ENCODE results near the gene NFKB1. TPM values are rescaled to one million over a fixed set of nuclear protein-coding genes. Genes with fewer than 3 reads are reported as not detected.
A peak's percentile ranks its signal among the peaks of the same experiment; 100 is the strongest.

Gene NFKB1
- total and polyA plus RNA-seq, 10 of the 15 experiments (the other 5 are each of a cell fraction or from before 2014, with no cell fraction given): 8.7 to 110 (median 57.3) TPM

DNA sequence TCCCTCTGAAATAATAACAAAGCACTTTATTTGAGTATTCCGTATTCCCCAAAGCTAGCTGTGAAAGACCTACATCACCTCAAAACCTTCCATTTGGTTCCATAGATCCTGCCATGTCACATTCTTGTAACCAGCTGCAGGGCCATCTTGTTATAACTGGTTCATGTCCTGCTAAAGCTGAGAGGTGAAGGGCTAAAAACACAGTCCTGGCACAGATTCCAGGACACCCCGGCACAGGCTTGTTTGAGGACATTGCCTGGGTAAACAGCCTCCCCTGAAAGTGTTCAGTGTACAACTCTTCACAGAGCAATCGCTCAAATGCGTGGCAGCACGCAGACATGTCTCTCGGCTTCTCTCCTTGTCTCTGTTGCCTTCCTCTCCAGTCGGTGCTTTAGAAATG lies 130.5 kb downstream of the NFKB1 start:
- ATAC-seq (no peak), DNase-seq (ENCODE audit: low read depth, low spot score) (no peak), FAIRE-seq (no peak)
- in situ Hi-C loops (cut with MboI): loop anchor here (25.0 kb wide), 1 partner anchor 1156 kb away; no protein-coding TSS in a partner anchor
- BruUV-seq (replicated peaks): TSS peak; percentile 77
- TF ChIP-seq, protein P1, sequence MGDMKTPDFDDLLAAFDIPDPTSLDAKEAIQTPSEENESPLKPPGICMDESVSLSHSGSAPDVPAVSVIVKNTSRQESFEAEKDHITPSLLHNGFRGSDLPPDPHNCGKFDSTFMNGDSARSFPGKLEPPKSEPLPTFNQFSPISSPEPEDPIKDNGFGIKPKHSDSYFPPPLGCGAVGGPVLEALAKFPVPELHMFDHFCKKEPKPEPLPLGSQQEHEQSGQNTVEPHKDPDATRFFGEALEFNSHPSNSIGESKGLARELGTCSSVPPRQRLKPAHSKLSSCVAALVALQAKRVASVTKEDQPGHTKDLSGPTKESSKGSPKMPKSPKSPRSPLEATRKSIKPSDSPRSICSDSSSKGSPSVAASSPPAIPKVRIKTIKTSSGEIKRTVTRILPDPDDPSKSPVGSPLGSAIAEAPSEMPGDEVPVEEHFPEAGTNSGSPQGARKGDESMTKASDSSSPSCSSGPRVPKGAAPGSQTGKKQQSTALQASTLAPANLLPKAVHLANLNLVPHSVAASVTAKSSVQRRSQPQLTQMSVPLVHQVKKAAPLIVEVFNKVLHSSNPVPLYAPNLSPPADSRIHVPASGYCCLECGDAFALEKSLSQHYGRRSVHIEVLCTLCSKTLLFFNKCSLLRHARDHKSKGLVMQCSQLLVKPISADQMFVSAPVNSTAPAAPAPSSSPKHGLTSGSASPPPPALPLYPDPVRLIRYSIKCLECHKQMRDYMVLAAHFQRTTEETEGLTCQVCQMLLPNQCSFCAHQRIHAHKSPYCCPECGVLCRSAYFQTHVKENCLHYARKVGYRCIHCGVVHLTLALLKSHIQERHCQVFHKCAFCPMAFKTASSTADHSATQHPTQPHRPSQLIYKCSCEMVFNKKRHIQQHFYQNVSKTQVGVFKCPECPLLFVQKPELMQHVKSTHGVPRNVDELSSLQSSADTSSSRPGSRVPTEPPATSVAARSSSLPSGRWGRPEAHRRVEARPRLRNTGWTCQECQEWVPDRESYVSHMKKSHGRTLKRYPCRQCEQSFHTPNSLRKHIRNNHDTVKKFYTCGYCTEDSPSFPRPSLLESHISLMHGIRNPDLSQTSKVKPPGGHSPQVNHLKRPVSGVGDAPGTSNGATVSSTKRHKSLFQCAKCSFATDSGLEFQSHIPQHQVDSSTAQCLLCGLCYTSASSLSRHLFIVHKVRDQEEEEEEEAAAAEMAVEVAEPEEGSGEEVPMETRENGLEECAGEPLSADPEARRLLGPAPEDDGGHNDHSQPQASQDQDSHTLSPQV (IDR thresholded peaks at IDR 0.05): no peak
- TF ChIP-seq CREM (IDR thresholded peaks at IDR 0.05; ENCODE audit: low read depth): no peak
- no peak for TF ChIP-seq ZSCAN29 (IDR thresholded peaks at IDR 0.05)
- TF ChIP-seq MEF2A (IDR thresholded peaks at IDR 0.05; ENCODE audit: insufficient read depth, low read depth, low read length): no peak
- no peak for TF ChIP-seq CHD1 (IDR thresholded peaks at IDR 0.05; ENCODE audit: low read depth, low read length)
- TF ChIP-seq POU2F2 (IDR thresholded peaks at IDR 0.05; ENCODE audit: borderline replicate concordance, low read depth, low read length): no peak
- no peak for TF ChIP-seq NFYB (IDR thresholded peaks at IDR 0.05; ENCODE audit: insufficient read depth, low read depth, low read length)
- no peak for TF ChIP-seq SMARCA5 (IDR thresholded peaks at IDR 0.05)
- TF ChIP-seq ESRRA (IDR thresholded peaks at IDR 0.05; ENCODE audit: low read length): no peak
- TF ChIP-seq NRF1 (conservative IDR thresholded peaks at IDR 0.05; ENCODE audit: low read depth, low read length): no peak
- TF ChIP-seq HCFC1 (IDR thresholded peaks at IDR 0.05; ENCODE audit: low read length): no peak
- TF ChIP-seq, protein P2, sequence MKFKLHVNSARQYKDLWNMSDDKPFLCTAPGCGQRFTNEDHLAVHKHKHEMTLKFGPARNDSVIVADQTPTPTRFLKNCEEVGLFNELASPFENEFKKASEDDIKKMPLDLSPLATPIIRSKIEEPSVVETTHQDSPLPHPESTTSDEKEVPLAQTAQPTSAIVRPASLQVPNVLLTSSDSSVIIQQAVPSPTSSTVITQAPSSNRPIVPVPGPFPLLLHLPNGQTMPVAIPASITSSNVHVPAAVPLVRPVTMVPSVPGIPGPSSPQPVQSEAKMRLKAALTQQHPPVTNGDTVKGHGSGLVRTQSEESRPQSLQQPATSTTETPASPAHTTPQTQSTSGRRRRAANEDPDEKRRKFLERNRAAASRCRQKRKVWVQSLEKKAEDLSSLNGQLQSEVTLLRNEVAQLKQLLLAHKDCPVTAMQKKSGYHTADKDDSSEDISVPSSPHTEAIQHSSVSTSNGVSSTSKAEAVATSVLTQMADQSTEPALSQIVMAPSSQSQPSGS (IDR thresholded peaks at IDR 0.05; ENCODE audit: low read length): no peak
- TF ChIP-seq, protein P3, sequence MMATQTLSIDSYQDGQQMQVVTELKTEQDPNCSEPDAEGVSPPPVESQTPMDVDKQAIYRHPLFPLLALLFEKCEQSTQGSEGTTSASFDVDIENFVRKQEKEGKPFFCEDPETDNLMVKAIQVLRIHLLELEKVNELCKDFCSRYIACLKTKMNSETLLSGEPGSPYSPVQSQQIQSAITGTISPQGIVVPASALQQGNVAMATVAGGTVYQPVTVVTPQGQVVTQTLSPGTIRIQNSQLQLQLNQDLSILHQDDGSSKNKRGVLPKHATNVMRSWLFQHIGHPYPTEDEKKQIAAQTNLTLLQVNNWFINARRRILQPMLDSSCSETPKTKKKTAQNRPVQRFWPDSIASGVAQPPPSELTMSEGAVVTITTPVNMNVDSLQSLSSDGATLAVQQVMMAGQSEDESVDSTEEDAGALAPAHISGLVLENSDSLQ (IDR thresholded peaks at IDR 0.05): no peak
- intact Hi-C loops (cut with micrococcal nuclease; ENCODE audit: unreplicated experiment): no loop called here
- no peaks in the 10 kb centered on the region for H4K20me1 ChIP-seq (ENCODE audit: control insufficient read depth, insufficient read depth)
- H3K9ac ChIP-seq (ENCODE audit: control insufficient read depth, insufficient read depth, low read length): no peak overlapping the region
- H3K27ac ChIP-seq (ENCODE audit: control insufficient read depth, insufficient read depth): no peak overlapping the region
- ChIA-PET RAD21 (ENCODE audit: unreplicated experiment) (interaction anchor here (1.3 kb wide), 1 partner anchor 449 kb away, joined by 3 read pairs; no protein-coding TSS in a partner anchor), CTCF (interaction anchor here (0.6 to 2.6 kb wide), 3 partner anchors 7 to 460 kb away, joined by 3 to 12 read pairs (median 4); no protein-coding TSS in a partner anchor), SMC1A (ENCODE audit: uncharacterized antibody, unreplicated experiment) (interaction anchor here (1.2 kb wide), 1 partner anchor 201 kb away, joined by 3 read pairs; no protein-coding TSS in a partner anchor), POLR2A (no interaction called here)
- H3K27me3 ChIP-seq (replicated peaks in 1 of 2; ENCODE audit: control insufficient read depth in 2 of 2, insufficient read depth in 2 of 2, low read length in 1 of 2): no peaks in the 10 kb centered on the region
- H3K4me3 ChIP-seq: no peak overlapping the region
- no peaks in the 10 kb centered on the region for H3K79me2 ChIP-seq (ENCODE audit: control insufficient read depth, insufficient read depth, low read length)
- 95% methylated on average over 7 of the region's 7 CpGs for WGBS (ENCODE audit: insufficient coverage, insufficient replicate concordance, low lambda C conversion rate, missing lambda C conversion rate)
- no peak overlapping the region for H3K4me2 ChIP-seq (ENCODE audit: control insufficient read depth, insufficient read depth)
- H3K4me1 ChIP-seq (ENCODE audit: control insufficient read depth, insufficient read depth, low read length): no peaks in the 10 kb centered on the region
- H3K9me3 ChIP-seq (replicated peaks; ENCODE audit: control insufficient read depth, insufficient read depth, low read length): no peaks in the 10 kb centered on the region
- H2AFZ ChIP-seq (ENCODE audit: control insufficient read depth, low read depth, low read length): no peak overlapping the region
- peaks cover 0 to 17% of the 10 kb centered on the region in 2 experiments; a peak in 3 of 4 replicates for H3K36me3 ChIP-seq (ENCODE audit: control insufficient read depth in 2 of 2, insufficient read depth in 2 of 2, low read length in 1 of 2)
